Measurements from ENCODE around the gene SH3BP4.

Gene SH3BP4, protein sequence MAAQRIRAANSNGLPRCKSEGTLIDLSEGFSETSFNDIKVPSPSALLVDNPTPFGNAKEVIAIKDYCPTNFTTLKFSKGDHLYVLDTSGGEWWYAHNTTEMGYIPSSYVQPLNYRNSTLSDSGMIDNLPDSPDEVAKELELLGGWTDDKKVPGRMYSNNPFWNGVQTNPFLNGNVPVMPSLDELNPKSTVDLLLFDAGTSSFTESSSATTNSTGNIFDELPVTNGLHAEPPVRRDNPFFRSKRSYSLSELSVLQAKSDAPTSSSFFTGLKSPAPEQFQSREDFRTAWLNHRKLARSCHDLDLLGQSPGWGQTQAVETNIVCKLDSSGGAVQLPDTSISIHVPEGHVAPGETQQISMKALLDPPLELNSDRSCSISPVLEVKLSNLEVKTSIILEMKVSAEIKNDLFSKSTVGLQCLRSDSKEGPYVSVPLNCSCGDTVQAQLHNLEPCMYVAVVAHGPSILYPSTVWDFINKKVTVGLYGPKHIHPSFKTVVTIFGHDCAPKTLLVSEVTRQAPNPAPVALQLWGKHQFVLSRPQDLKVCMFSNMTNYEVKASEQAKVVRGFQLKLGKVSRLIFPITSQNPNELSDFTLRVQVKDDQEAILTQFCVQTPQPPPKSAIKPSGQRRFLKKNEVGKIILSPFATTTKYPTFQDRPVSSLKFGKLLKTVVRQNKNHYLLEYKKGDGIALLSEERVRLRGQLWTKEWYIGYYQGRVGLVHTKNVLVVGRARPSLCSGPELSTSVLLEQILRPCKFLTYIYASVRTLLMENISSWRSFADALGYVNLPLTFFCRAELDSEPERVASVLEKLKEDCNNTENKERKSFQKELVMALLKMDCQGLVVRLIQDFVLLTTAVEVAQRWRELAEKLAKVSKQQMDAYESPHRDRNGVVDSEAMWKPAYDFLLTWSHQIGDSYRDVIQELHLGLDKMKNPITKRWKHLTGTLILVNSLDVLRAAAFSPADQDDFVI

DNA sequence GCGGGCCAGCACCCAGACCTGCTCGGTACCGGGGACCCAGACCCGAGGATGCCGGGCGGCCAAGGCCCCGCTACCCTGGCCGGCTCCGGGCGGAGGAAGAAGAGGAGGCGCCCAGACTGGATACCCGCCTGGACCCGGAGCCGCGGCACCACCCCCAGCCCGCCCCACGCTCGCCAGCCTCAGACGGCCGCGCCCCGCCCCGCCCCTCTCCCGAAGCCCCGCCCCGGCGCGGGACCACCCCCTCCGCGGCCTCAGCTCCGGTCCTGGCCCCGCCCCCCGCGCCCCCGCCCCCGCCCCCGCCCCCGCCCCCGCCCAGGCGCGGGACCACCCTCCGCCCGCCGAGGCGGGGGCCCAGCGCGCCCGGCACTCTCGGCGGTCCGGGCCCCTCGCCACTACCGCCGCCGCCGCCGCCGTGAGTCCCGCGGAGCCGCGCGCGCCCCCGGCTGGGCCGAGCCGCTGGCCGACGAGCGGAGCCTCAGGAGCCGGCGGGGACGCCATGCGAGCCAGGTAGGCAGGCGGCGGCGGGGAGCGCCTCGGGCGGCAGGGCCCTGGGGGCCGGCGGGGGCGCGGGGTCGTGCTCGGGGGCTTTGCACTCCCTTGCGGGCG, at the start of gene SH3BP4:
TSS of gene SH3BP4 (plus strand) at position 354 of the 606 bp plus-strand sequence. CDS start 82,986 bp downstream, outside the sequence.
- FAIRE-seq (no peak), DNase-seq (ENCODE audit: insufficient read length, low spot score) (peak; percentile 83)

DNA sequence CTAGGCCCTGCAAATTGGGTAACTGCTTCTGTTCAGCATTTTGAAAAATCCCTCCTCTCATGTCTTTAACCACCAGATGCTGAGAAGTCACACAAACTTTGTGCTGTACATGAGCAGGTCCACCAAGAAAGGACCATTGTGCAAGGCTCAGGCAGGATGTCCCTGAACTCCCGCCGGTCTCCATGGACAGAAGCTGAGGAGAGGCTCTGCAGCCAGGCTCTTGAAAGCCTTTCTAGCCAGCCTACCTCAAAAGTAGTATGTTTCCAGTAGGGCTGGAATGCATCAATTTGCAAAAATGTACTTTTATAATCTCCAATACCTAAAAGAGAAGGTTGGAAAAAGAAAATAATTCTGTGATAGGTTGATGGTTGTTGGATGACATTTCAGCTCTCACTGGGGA, 47.0 kb upstream of the SH3BP4 start:
- FAIRE-seq: no peak
- no peak for DNase-seq (ENCODE audit: insufficient read length, low spot score)

DNA sequence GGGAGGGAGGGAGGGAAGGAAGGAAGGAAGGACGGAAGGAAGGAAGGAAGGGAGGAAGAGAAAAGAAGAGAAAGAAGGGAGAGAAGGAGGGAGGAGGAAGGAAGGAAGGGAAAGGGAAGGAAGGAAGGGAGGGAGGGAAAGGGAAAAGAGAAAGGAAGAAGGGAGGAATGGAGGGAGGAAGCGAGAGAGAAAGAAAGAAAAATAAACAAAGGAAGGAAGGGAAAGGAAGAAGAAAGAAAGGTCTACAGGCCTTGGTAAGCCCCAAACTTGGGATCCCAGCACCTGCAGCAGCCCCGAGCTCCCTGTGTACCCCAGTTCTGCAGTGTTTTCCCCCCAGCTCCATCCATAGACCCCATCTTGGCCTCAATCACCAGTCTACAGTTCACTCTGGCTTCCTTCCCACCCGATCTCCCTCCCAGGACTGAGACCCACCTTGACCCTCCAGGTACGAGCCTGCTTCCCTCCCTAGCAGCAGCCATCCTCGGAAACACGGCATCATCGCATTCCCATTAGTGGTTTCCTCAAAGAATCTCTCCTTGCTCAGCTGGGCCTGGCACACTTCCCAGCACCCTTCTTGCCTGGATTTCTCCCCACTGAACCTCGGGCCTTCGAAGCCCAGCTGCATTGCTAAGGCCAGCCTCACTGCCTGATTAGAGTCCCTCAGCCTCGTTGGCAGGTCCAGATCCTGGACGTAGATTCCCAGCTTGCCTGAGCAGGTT, 46.1 kb upstream of the SH3BP4 start:
- no peak for FAIRE-seq
- no peak for DNase-seq (ENCODE audit: insufficient read length, low spot score)

DNA sequence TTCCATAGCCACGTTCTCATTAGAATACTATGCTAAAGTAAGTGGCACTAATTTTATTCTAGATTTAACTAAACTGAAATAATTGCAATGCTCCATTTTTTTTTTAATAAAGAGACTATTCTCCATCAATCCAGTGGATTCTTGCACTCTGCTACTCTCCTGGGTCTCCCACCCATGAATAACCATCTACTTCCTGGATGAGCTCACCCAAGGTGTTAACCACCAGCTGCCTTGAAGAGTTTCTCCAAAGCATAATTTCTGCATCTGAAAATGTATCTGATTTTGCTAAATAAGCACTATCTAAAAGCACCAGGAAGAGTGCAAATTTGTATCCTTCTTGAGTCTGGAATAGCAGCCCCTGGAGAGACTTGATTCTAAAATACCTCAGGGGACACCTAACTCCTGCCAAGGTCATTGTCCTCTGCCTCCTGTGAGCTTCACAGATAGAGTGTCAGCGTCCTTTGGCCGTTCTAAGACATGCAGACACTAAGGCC, 41.6 kb upstream of the SH3BP4 start:
- FAIRE-seq (no peak), DNase-seq (ENCODE audit: insufficient read length, low spot score) (no peak)

DNA sequence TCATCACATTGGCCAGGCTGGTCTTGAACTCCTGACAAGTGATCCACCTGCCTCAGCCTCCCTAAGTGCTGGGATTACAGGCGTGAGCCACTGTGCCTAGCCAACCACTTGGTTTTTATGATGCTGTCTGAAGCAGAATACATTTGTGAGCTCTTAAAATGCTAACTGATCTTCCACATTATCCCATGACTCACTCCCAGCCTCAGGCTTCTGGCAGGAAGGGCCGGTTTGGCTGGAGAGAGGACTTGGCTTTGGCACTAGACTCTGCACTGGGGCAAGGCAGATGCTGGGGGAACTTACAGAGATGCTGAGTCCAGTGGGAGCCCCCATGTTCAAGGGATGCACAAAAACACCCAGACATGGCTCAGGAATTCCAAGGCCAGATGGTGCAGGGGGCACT, 40.5 kb upstream of the SH3BP4 start:
- FAIRE-seq (no peak), DNase-seq (ENCODE audit: insufficient read length, low spot score) (peak; percentile 33)

DNA sequence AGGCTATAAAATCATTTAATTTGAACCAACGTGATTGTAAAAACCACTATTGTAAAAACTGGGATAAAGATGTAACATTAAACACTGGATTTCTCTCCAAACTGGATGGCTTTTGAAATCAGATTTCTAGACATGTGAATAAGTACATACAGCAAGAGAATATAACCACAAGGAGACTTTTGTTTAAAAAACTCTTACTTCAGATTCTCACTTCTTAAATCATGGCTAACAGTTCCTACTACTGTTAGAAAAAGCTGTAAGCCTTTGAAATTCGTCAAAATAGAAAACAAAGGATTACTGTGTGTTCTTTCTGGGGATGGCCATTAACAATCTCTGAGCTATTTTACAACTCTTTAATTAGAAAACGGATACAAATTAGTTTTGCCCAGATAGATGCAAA, 39.4 kb upstream of the SH3BP4 start:
- FAIRE-seq: no peak
- DNase-seq (ENCODE audit: insufficient read length, low spot score): no peak

DNA sequence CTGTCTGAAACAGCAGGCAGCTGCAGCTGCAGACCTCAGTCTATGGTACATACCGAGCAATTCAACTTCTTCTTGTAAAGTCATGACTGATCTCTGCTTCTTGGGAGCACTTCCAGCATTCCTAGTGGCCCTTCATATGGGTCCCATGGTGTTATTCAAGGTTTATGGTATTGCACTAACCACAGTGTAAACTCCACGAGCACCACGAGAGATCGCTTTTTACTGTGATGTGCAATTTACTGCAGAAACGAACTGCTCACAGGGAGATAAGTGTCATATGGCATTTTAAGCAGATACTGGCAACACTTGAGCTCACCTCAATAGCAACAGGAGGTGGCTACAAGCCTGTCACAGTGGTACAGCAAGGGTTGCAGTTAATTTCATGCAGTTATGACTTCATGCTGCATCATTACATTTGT, 38.6 kb upstream of the SH3BP4 start:
- DNase-seq (ENCODE audit: insufficient read length, low spot score): no peak
- no peak for FAIRE-seq

DNA sequence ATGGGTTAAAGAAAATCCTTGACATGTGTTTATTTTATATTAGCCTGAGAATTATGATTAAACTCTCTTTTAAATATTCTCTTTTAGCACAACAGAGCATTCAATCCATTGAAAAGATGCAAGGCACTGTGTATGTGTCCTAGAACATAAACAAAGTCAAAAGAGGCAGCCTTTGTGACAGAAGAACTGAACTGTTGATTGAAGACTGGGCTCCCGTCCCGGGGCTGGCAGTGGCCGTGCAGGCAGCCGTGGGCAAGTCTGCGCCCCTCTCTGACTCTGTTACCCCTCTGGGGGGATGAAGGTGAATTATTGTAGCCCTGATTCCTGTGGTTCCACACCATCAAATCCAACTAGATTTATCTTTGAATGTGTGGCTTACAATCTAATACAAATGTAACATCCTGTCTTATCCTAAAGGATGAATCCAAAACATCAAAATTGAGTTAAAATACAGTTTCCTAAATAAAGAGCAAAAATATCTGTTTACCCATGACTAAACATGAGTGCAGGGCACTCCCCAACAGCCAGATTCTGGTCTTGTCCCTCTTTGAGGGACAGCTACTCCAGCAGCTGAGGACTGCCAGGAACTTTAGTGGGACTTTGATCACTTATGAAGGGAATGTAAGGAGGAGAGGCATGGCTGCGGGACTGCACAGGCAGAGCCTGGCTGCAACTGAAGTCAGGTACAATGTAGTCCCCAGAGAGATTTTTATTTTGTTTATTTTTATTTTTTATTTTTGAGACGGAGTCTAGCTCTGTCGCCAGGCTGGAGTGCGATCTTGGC, 37.3 kb upstream of the SH3BP4 start:
- DNase-seq (ENCODE audit: insufficient read length, low spot score) (no peak), FAIRE-seq (no peak)

DNA sequence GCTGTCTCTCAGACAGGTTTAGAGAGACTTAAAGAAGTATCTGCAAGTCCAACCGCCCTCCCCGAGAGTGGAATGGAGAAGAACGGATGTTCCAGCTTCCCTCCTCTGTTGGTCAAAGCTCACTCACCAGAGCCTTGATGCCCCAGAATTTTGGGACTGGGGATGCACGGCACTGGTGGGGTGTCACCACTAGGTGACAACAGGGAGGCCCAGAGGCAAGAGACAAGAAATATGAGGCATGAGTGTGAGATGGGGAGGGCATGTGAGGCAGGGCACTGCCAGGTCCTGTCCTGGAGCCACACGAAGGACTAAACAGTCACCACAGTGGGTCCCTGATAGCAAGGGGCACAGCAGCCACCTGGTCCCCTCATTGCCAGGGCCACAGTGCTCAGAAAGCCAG, 35.1 kb upstream of the SH3BP4 start:
- no peak for FAIRE-seq

DNA sequence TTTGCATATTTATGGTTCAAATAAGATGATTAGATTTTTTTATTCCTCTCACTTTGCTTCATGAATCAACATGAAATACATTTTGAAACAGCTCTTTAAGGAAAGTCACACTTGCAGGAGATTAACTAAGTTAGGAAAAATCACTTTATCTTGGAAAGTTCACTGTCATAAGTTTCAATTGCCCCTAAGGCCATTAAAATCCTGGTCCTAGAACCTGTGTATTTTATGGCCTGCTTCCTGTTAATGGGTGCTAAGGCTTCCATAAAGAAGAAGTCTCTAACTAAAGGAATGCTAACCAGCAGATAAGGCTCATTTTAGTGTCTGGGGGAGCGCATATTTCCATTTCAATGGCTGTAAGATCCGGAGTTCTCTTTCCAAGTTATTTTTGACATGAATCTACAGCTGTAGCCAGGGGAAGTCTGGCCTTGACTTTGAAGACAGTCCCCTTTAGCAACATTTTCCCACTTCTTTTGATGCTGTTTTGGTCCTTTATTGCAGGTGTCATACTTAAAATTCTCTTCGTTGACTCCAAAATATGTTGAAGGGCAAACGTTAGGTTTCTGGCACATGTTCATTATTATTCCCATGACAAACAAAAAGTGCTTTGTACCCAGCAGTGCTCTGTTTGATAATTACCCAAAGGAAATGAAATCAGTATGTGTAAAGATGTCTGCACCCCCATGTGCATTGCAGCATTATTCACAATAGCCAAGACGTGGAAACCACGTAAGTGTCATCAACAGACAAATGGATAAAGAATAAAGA, 34.4 kb upstream of the SH3BP4 start:
- no peak for DNase-seq (ENCODE audit: insufficient read length, low spot score)
- no peak for FAIRE-seq

More for the DNA sequence above, 35.1 kb upstream of the SH3BP4 start:
- DNase-seq (ENCODE audit: insufficient read length, low spot score): no peak

DNA sequence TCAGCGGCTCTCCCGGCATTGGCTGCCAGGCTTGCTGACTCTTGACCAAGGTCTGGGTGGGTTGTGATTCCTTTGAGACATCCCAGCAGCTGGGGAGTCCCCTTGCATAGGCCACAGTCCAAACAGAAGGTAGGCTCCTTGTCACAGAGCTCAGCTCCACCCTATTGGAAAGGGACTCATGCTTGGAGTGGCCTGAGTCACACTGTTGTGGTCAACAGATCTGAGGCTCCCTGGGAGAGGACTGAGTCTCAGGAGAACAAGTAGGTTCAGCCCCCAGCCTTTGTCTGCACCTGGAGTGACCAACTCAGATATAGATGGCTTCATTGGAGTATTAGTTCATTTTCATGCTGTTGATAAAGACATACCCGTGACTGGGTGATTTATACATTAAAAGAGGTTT, 32.1 kb upstream of the SH3BP4 start:
- FAIRE-seq (no peak), DNase-seq (ENCODE audit: insufficient read length, low spot score) (no peak)

DNA sequence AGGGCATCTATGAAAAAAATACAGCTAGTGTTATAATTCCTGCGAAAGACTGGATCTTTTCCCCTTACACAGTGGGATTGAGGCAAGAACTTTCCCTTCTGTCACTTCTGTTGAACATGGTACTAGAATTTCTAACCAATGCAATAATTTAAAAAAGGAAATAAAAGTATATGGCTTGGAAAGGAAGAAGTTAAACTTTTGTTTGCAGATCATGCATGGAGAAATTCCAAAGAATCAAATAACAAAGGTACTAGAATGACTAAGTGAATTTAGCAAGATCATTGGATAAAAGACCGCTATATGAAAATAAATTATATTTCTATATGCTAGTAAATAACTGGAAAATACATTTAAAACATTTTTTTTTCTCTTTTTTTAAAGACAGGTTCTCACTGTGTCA, 31.0 kb upstream of the SH3BP4 start:
- FAIRE-seq (no peak), DNase-seq (ENCODE audit: insufficient read length, low spot score) (no peak)

DNA sequence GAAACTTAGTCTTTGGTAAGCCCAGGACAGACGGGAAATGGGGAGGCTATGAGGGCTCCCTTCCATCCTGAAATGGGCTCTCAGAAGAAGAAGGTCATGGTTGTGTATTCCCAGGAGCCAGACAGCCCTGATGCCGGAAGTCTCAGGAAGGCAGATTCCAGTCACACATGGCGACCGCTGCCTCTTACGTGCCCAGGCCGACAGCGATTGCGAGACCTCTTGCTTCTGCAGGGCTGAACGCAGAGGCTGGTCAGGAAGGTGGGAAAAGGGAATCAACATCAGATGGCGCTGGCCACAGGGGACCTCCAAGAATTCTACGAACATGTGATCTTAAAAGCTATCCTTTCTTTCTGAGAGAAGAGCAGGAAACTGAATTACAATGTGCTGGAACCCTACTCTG, 22.8 kb upstream of the SH3BP4 start:
- FAIRE-seq (no peak), DNase-seq (ENCODE audit: insufficient read length, low spot score) (no peak)

DNA sequence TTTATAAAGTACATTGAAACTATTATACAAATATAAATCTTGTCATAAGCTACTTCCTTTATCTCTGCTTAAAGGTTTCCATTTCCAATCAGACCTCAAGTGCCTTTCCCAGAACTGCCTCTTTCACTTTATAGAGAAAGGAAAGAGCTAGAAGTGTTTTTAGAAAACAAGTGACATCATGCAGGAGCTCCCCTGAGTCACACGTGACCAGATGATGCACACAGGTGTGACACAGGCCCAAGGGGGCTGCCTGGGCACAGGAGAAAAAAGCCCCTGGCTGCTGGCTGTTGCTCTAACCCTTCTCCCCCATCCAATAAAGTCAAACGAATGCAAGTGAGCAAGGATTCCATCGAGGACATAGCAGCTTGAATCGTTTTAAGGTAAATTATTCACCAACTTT, 21.4 kb upstream of the SH3BP4 start:
- DNase-seq (ENCODE audit: insufficient read length, low spot score): no peak
- FAIRE-seq: no peak

DNA sequence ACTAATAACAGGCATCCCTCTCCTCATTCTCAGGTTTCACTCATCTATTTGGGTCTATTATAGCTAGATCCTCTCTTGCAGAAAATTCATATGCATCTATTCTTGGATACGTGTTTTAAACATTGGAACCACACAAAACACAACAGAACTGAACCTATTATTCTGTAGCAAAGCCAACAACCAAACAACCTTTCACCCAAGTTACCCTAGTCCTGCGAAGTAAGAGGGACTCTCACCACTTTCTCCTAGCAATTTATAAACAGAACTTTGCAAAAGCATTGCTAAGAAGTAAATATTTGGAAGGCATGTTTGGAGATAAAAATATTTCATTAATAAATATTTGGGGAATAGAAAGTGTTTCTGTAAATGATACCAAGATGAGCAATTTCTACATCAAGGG, 20.4 kb upstream of the SH3BP4 start:
- DNase-seq (ENCODE audit: insufficient read length, low spot score) (no peak), FAIRE-seq (no peak)

DNA sequence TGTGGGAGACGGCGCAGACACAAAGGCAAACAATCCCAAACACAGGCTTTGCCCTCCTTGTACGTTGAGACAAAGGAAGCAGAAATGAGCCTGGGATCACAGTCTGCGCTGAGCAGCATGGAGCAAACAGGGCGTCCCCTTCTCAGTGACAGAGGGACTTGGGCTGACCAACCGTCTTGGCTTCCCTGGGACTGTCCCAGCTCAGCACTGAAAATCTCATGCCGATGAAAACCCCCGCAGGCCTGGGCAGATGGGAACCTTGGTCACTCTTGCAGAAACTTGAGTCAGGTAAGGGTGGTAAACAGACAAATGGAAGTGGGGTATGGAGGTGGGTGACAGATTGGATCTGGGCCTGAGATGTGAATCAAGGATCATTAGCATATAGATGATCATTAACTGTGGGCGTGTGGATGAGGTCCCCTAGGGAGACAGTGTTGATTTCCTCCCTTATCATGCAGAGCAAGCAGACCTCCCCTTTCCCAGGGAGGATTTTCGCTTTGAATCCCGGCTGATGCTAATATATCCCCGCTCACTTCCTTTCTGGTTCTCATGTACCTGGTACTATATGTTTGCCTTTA, 19.1 kb upstream of the SH3BP4 start:
- no peak for DNase-seq (ENCODE audit: insufficient read length, low spot score)
- FAIRE-seq: no peak

DNA sequence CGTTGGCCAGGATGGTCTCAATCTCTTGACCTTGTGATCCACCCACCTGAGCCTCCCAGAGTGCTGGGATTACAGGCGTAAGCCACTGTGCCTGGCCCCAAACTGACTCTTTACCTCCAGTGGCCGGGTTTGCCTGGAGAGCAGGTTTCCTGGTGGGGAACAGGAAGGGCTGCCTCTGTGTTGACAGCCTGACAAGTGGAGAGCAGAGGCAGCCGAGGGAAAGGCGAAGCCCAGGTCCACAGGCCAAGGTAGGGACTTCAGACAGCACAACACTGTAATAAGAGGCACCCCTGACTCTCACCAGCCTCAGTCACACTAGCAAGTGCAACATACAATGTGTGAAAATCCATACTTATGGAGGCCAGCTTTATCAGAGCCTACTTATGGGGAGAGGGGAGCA, 16.5 kb upstream of the SH3BP4 start:
- DNase-seq (ENCODE audit: insufficient read length, low spot score) (no peak), FAIRE-seq (no peak)

DNA sequence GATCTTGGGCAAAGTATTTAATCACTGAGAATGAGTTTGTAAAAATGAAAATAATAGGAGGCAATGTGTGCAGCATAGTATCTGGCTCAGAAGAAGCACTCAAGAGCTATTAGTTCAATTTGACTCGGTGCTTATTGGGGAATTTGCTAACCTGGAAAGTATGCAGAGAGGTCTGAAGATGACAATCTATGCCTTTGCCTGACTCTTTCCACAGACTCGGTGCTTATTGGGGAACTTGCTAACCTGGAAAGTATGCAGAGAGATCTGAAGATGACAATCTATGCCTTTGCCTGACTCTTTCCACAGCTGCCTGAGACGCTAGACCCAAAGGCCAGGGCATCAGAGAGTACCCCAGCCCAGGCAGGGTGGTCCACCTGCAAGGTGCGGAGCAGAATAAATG, 12.2 kb upstream of the SH3BP4 start:
- FAIRE-seq: no peak

DNA sequence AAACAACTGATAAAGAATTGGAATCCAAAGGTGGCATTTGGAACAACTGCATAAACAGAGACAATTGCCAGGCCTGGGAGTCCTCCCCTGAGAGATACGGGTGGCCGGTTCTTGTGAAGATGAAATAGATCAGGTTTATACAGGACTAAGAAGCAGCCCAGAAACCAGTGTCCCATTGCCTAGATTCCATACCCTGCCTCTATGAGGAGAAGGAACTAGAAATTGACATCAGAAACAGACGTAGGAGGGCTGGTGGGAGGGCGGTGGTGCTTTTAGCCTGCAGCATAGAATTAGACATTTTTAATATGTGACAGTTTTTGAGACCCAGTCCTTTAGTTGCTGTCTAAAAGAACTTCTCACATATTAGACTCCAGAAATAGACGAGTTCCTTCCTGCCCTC, 11.8 kb upstream of the SH3BP4 start:
- FAIRE-seq (no peak), DNase-seq (ENCODE audit: insufficient read length, low spot score) (no peak)

More for the DNA sequence above, 12.2 kb upstream of the SH3BP4 start:
- no peak for DNase-seq (ENCODE audit: insufficient read length, low spot score)
